Measurements from ENCODE around the gene FGF12.

Gene FGF12

DNA sequence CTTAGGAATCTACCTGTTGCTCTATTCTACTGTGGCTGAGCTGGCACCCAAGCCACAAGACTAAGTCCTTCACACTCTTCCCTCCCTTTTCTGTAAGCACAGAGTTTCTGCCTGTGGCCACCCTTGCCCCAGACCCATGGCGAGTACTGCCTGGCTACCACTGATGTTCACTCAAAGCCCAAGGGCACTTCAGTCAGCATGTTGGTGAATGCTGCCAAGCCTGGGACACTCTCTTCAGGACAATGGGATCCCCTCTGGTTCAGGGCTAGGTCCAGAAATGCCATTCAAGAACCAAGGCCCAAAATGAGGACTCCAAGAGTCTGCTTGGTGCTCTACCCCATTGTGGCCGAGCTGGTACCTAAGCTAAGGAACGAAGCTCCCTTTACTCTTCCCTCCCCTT is 184.2 kb downstream of the FGF12 start:
- H3K36me3 ChIP-seq (ENCODE audit: low read depth) = no peaks in the 10 kb centered on the region
- H3K4me3 ChIP-seq (ENCODE audit: severe bottlenecking) = no peak overlapping the region
- DNase-seq (ENCODE audit: low spot score) (no peak), ATAC-seq (ENCODE audit: low read depth) (no peak)
- peaks cover 2% of the 10 kb centered on the region for H3K27me3 ChIP-seq (ENCODE audit: insufficient read depth, poor library complexity, severe bottlenecking)
- no peaks in the 10 kb centered on the region for H3K9me3 ChIP-seq (ENCODE audit: severe bottlenecking)
- H3K4me1 ChIP-seq (ENCODE audit: insufficient read depth, poor library complexity, severe bottlenecking) = no peaks in the 10 kb centered on the region
- H3K27ac ChIP-seq (ENCODE audit: poor library complexity, severe bottlenecking) = no peak overlapping the region
- TF ChIP-seq, protein P1, sequence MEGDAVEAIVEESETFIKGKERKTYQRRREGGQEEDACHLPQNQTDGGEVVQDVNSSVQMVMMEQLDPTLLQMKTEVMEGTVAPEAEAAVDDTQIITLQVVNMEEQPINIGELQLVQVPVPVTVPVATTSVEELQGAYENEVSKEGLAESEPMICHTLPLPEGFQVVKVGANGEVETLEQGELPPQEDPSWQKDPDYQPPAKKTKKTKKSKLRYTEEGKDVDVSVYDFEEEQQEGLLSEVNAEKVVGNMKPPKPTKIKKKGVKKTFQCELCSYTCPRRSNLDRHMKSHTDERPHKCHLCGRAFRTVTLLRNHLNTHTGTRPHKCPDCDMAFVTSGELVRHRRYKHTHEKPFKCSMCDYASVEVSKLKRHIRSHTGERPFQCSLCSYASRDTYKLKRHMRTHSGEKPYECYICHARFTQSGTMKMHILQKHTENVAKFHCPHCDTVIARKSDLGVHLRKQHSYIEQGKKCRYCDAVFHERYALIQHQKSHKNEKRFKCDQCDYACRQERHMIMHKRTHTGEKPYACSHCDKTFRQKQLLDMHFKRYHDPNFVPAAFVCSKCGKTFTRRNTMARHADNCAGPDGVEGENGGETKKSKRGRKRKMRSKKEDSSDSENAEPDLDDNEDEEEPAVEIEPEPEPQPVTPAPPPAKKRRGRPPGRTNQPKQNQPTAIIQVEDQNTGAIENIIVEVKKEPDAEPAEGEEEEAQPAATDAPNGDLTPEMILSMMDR (IDR thresholded peaks at IDR 0.05; ENCODE audit: poor library complexity, severe bottlenecking) = no peak

DNA sequence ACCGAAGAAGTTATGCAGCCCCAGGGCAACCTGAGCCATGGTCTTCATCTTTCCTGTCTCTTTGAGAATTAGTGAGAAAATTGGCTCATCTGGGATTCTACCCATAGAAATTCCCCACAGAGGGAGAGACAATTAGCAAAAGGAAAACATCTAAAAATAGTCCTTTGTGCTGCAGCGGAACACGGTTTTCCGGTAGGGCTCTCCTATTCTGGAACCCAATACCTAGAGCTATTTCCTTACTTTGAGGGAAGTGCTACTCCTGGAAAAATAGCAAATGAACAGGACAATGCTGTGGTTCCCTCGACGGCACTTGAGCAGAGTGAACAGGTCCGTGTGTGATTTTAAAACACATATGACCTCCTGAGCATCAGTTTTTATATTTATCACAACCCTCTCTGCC is 210.5 kb downstream of the FGF12 start:
- Histone ChIP-seq H3K4me1 (ENCODE audit: insufficient read depth, poor library complexity, severe bottlenecking) (no peaks in the 10 kb centered on the region), H3K4me3 (ENCODE audit: severe bottlenecking) (no peak overlapping the region), H3K27ac (ENCODE audit: poor library complexity, severe bottlenecking) (no peak overlapping the region), H3K36me3 (ENCODE audit: low read depth) (no peaks in the 10 kb centered on the region), H3K9me3 (ENCODE audit: severe bottlenecking) (no peaks in the 10 kb centered on the region), H3K27me3 (ENCODE audit: insufficient read depth, poor library complexity, severe bottlenecking) (peaks cover 58% of the 10 kb centered on the region)
- DNase-seq (ENCODE audit: low spot score) (no peak), ATAC-seq (ENCODE audit: low read depth) (no peak)
- TF ChIP-seq, protein P1 (IDR thresholded peaks at IDR 0.05; ENCODE audit: poor library complexity, severe bottlenecking) = no peak

DNA sequence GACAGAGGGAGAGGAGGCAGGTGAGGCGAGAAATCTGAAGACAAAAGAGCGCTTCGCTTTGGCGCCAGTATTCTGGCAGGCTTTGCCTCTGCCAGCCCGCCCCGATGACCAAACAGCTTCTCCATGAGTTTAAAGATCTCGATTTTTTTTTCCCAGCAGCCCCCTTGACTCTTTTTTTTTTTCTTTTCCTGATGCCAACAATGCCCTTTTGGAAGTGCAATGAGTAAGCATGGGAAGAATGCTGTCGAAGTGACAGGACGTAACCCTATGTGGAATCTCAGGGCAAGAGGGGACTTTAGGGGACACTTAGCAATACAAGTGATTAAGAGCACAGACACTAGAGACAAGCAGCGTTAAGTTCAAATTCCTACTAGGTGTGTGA is 211.7 kb downstream of the FGF12 start:
- Histone ChIP-seq H3K4me3 (ENCODE audit: severe bottlenecking) (no peak overlapping the region), H3K9me3 (ENCODE audit: severe bottlenecking) (no peaks in the 10 kb centered on the region), H3K36me3 (ENCODE audit: low read depth) (no peaks in the 10 kb centered on the region), H3K4me1 (ENCODE audit: insufficient read depth, poor library complexity, severe bottlenecking) (no peaks in the 10 kb centered on the region), H3K27ac (ENCODE audit: poor library complexity, severe bottlenecking) (no peak overlapping the region), H3K27me3 (ENCODE audit: insufficient read depth, poor library complexity, severe bottlenecking) (peaks cover 58% of the 10 kb centered on the region)
- 0 out of 3 replicates have a peak, but pooled peaks have one; percentile 17 for ATAC-seq (ENCODE audit: low read depth)
- DNase-seq (ENCODE audit: low spot score) = no peak
- TF ChIP-seq, protein P1 (IDR thresholded peaks at IDR 0.05; ENCODE audit: poor library complexity, severe bottlenecking) = no peak

DNA sequence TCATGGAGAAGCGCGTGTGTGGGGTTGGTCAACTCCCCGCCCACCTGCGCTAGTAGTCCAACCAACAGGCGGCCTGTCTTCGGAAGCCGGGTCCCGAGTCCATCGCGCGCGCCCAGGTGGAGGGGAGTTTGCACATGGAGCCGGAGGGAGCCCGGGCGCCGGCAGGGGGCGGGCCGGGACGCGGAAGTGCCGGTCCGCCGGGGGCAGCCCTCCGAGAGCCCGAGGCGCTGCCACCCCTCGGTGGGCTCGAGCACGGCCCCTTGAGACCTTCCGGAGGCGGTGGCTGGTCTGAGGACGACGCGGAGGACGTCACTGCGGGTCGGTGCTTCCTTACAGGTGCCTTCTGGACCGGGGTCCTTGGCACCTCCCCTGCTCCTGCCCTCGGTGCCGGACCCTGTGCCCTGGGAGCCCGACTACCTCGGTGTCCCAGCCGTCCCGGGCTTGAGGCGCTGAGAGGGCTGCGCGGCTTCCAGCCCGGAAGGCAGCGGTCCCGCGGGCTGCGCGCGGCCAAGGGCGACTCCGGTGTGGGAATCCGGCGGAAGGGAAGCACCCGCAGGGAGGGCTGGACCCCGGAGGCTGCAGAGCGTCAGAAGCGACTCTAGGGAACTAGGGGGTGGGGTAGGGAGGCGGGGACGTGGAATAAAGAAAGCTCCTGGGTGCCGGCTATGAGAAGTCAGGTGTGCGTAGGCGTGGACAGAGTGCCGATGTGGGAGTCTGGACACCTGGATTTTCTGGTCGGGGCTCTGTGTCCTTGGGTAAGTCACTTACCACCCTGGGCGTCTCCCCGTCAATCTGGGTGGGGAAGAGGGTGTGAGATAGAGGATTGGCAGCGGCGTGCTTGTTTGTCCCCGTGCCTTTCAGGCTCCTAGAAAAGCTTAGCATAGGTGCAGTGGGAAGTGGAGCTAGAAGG is 212.3 kb downstream of the FGF12 start:
- ATAC-seq (ENCODE audit: low read depth) = peak; percentile 31; the same call in 2 of the 3 replicates
- no peaks in the 10 kb centered on the region for H3K36me3 ChIP-seq (ENCODE audit: low read depth)
- no peaks in the 10 kb centered on the region for H3K9me3 ChIP-seq (ENCODE audit: severe bottlenecking)
- H3K4me1 ChIP-seq (ENCODE audit: insufficient read depth, poor library complexity, severe bottlenecking) = no peaks in the 10 kb centered on the region
- TF ChIP-seq, protein P1 (IDR thresholded peaks at IDR 0.05; ENCODE audit: poor library complexity, severe bottlenecking) = no peak
- H3K27me3 ChIP-seq (ENCODE audit: insufficient read depth, poor library complexity, severe bottlenecking) = peaks cover 58% of the 10 kb centered on the region
- no peak overlapping the region for H3K27ac ChIP-seq (ENCODE audit: poor library complexity, severe bottlenecking)
- peak; percentile 51 for DNase-seq (ENCODE audit: low spot score)
- no peak overlapping the region for H3K4me3 ChIP-seq (ENCODE audit: severe bottlenecking)
